Omental fat pad (tissue), 4 donors: Measurements from ENCODE around the gene CHCHD4. TPM values are rescaled to one million over a fixed set of nuclear protein-coding genes. Genes with fewer than 3 reads are reported as not detected.

Experiments
- ATAC-seq: fragments of 150-250 bp; one replicate; pipeline ENCODE4 v1.9.1; 2016; ENCODE audit warnings: mild to moderate bottlenecking, moderate library complexity; ENCODE audit not compliant: low FRiP score
- DNase-seq: peaks from one replicate; pipeline ENCODE4 v3.0.0-alpha.2; 2019; ENCODE audit warnings: low spot score
- CTCF ChIP-seq, 3 donors: fragments of 450-650 bp; IDR thresholded peaks; one replicate each; pipeline ENCODE4 v1.5.1; 2016 to 2017; ENCODE audit warnings: antibody characterized with exemption in 3 of 3, mild to moderate bottlenecking in 3 of 3, moderate library complexity in 2 of 3
- total RNA-seq, 4 donors: library from RNA; depleted of rRNA; stranded (reverse); fragments of >200 nt; gene quantifications; one replicate each; pipeline ENCODE4 v1.1.0, GENCODE V29; 2016

Gene CHCHD4
- total RNA-seq, 4 donors from 2014 or later: 11.4 to 19.1 (median 14.7) TPM

GRCh38 chr3:14154895-14155440, 30.3 kb upstream of the CHCHD4 start:
- TF ChIP-seq CTCF (IDR thresholded peaks at IDR 0.05): no peak
- ATAC-seq (no peak), DNase-seq (no peak)

- ATAC-seq (no peak), DNase-seq (no peak)
- TF ChIP-seq CTCF (IDR thresholded peaks at IDR 0.05): no peak
These were observed 29.6 kb upstream of the CHCHD4 start for GRCh38 chr3:14154276-14154675.

DNA sequence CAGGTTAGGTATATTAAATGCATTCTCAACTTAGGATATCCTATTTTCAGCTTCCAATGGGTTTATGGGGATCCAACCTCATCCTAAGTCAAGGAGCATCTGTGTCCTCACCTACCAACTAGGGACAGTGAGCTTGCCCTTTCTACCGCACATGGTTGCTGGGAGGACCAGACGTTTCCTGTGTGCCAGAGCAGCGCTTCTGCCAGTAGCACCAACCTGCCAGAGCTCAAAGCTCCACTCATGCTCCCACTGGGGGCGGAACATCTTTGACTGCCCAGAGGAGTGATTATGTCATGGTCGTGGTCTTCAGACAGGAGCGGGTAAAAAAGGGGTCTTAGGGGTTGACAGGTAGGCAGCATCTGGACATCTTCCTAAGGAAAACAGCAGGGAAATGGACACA, 29.0 kb upstream of the CHCHD4 start:
- DNase-seq (no peak), ATAC-seq (no peak)
- no peak for TF ChIP-seq CTCF (IDR thresholded peaks at IDR 0.05)

GRCh38 chr3:14152963-14153355, 28.3 kb upstream of the CHCHD4 start:
- ATAC-seq: no peak
- no peak for TF ChIP-seq CTCF (IDR thresholded peaks at IDR 0.05)
- no peak for DNase-seq

DNA sequence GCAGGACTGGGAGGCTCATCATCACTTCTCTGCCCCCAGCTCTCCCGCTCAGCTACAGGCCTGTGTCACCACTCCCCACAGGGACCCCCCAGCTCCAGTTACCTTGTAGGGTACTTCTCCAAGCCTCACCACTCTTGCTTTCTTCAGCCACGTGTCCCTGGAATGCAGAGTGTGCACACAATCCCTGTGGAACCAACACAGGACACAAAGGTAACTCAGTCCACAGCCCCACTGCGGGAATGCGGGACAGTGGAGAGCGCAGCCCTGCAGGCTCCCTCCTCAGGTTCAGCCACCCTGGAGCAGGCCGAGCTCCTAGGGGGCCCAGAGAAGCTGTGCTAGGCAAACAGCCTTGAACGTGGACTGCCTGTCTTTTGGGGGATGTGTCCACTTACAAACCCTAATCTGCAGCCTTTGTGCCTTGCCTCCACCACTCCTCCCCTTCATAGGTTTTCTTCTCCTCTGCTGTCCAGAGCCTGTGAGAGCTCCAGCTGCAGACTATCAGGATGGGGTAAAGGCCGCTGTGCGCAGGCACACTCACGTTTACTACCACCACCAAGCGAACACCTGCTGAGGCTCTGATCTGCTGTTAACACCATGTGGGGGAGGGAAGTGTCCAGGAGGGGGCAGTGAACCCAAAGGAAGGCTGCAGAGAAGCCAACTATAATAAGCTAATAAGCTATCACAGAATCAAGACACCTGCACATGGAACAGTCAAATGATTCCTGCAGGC, 27.7 kb upstream of the CHCHD4 start:
- DNase-seq (no peak), ATAC-seq (no peak)
- no peak for TF ChIP-seq CTCF (IDR thresholded peaks at IDR 0.05)

GRCh38 chr3:14151471-14152083, 26.9 kb upstream of the CHCHD4 start:
- DNase-seq (no peak), ATAC-seq (no peak)
- no peak for TF ChIP-seq CTCF (IDR thresholded peaks at IDR 0.05)
